Astrocyte of the spinal cord (primary cell): Measurements from ENCODE around the gene CSF3.
"Not testable (repeated sequence)": the region's sequence is repeated elsewhere in the genome, so short reads cannot be mapped to it uniquely, and the experiment has no call there.

Source experiments
- DNase-seq: peaks from one replicate; pipeline ENCODE4 v3.0.0; 2011; ENCODE audit warnings: low read depth, low spot score
- H3K4me3 ChIP-seq: 2 replicates; pipeline ENCODE4 v1.5.1; 2011; ENCODE audit warnings: low read depth, mild to moderate bottlenecking, low read length, moderate library complexity
- CTCF ChIP-seq: IDR thresholded peaks from 2 replicates; pipeline ENCODE4 v1.5.1; 2012; ENCODE audit warnings: low read depth, mild to moderate bottlenecking, low read length, inconsistent platforms
- in situ Hi-C: cut with HindIII; loops from 2 replicates; pipeline ENCODE4 v1.10.0; 2017; ENCODE audit warnings: low sequenced_read_pairs

Gene CSF3

GRCh38 chr17:39996162-39996561 lies 19.1 kb upstream of the CSF3 start:
- TF ChIP-seq CTCF = no peak
- DNase-seq = no peak
- H3K4me3 ChIP-seq = no peak overlapping the region
- in situ Hi-C loops = no loop called here

- TF ChIP-seq CTCF = no peak
- no peak overlapping the region for H3K4me3 ChIP-seq
- in situ Hi-C loops = no loop called here
- DNase-seq = no peak
Measured at GRCh38 chr17:39996800-39997199, 18.4 kb upstream of the CSF3 start.

GRCh38 chr17:39997543-39997942 lies 17.7 kb upstream of the CSF3 start:
- no peak overlapping the region for H3K4me3 ChIP-seq
- in situ Hi-C loops = no loop called here
- TF ChIP-seq CTCF = no peak
- no peak for DNase-seq

DNA sequence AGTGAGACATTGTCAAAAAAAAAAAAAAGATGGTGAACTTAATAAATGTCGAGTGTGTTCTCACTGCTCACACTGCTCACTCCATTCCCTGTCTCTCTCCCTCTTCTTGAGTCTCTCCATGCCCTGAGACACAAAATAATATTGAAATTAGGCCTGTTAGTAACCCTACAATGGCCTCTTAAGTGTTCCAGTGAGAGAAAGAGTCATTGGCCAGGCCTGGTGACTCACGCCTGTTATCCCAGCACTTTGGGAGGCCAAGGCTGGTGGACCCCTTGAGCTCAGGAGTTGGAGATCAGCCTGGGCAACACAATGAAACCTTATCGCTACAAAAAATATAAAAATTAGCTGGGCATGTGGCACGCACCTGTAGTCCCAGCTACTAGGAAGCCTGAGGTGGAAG lies 16.2 kb upstream of the CSF3 start:
- in situ Hi-C loops = no loop called here
- no peak for TF ChIP-seq CTCF
- H3K4me3 ChIP-seq = no peak overlapping the region
- DNase-seq = no peak

DNA sequence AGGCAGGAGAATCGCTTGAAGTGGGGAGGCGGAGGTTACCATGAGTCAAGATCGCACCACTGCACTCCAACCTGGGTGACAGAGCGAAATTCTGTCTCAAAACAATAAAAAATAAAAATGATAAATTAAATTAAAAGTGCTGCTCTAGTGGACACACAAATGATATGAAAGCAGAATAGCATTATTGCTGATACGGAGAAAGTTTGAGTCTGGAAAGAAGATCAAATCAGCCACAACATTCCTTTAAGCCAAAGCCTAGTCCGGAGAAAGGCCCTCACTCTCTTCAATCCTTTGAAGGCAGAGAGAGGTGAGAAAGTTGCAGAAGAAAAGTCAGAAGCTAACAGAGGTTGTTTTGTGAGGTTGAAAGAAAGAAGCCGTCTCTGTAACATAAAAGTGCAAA lies 15.1 kb upstream of the CSF3 start:
- TF ChIP-seq CTCF = no peak
- no peak for DNase-seq
- no peak overlapping the region for H3K4me3 ChIP-seq
- in situ Hi-C loops = no loop called here

GRCh38 chr17:40001335-40001734 lies 13.9 kb upstream of the CSF3 start:
- in situ Hi-C loops, H3K4me3 ChIP-seq, DNase-seq: not testable (repeated sequence)

- no peak for TF ChIP-seq CTCF
- no peak for DNase-seq
- no peak overlapping the region for H3K4me3 ChIP-seq
- in situ Hi-C loops = no loop called here
Measured at GRCh38 chr17:40004072-40004471, 11.2 kb upstream of the CSF3 start.
